HepG2 (cell line): ENCODE measurements around the gene RMI2. TPM values are rescaled to one million over a fixed set of nuclear protein-coding genes. Genes with fewer than 3 reads are reported as not detected.

Experiments used
- BRD4 ChIP-seq: sonication (generic); formaldehyde crosslinking; IDR thresholded peaks from 2 replicates; pipeline ENCODE4 v1.4.0; 2020; ENCODE audit warnings: missing genetic modification reagents
- HNRNPLL ChIP-seq: fragments of 200-400 bp; formaldehyde crosslinking; IDR thresholded peaks from 2 replicates; pipeline ENCODE4 v1.6.1; 2017; ENCODE audit warnings: mild to moderate bottlenecking, low read depth, low read length; ENCODE audit not compliant: poor library complexity, severe bottlenecking
- MNT ChIP-seq: fragments of 450-650 bp; IDR thresholded peaks from 2 replicates; pipeline ENCODE4 v1.6.1; 2016
- MZF1 ChIP-seq: sonication (generic); formaldehyde crosslinking; IDR thresholded peaks from 2 replicates; pipeline ENCODE4 v1.8.1; 2023; ENCODE audit warnings: mild to moderate bottlenecking, missing genetic modification reagents, borderline replicate concordance
- PBX3 ChIP-seq: sonication (generic); formaldehyde crosslinking; IDR thresholded peaks from 2 replicates; pipeline ENCODE4 v1.8.1; 2023; ENCODE audit warnings: missing genetic modification reagents, inconsistent platforms, borderline replicate concordance
- POGK ChIP-seq: sonication (generic); formaldehyde crosslinking; conservative IDR thresholded peaks from 2 replicates; pipeline ENCODE4 v1.8.0; 2022; ENCODE audit warnings: mild to moderate bottlenecking, moderate library complexity, missing genetic modification reagents
- TGIF2 ChIP-seq: IDR thresholded peaks from 2 replicates; pipeline ENCODE4 v1.6.1; 2016; ENCODE audit warnings: control low read depth, missing compliant biosample characterization
- THAP9 ChIP-seq: sonication (generic); formaldehyde crosslinking; IDR thresholded peaks from 2 replicates; pipeline ENCODE4; 2020; ENCODE audit warnings: missing genetic modification reagents, mild to moderate bottlenecking, borderline replicate concordance
- ZBTB46 ChIP-seq: sonication (generic); formaldehyde crosslinking; IDR thresholded peaks from 2 replicates; pipeline ENCODE4 v1.4.0; 2020; ENCODE audit warnings: mild to moderate bottlenecking, missing genetic modification reagents, borderline replicate concordance
- ZEB1 ChIP-seq: IDR thresholded peaks from 2 replicates; pipeline ENCODE4 v1.6.1; 2012; ENCODE audit warnings: mild to moderate bottlenecking, low read depth, inconsistent platforms; ENCODE audit not compliant: insufficient replicate concordance
- ZNF101 ChIP-seq: sonication (generic); formaldehyde crosslinking; IDR thresholded peaks from 2 replicates; pipeline ENCODE4 v1.4.0; 2020; ENCODE audit warnings: mild to moderate bottlenecking, low read depth, missing genetic modification reagents, borderline replicate concordance
- ZNF280B ChIP-seq: sonication (generic); formaldehyde crosslinking; IDR thresholded peaks from 2 replicates; pipeline ENCODE4 v1.5.0; 2020; ENCODE audit warnings: missing genetic modification reagents, mild to moderate bottlenecking, borderline replicate concordance
- ZNF333 ChIP-seq: sonication (generic); formaldehyde crosslinking; IDR thresholded peaks from 2 replicates; pipeline ENCODE4 v1.4.0; 2020; ENCODE audit warnings: mild to moderate bottlenecking, missing genetic modification reagents, borderline replicate concordance
- ZNF350 ChIP-seq: sonication (generic); formaldehyde crosslinking; IDR thresholded peaks from 2 replicates; pipeline ENCODE4 v1.4.0; 2020; ENCODE audit warnings: mild to moderate bottlenecking, low read depth, missing genetic modification reagents, borderline replicate concordance
- ZNF557 ChIP-seq: sonication (generic); formaldehyde crosslinking; IDR thresholded peaks from 2 replicates; pipeline ENCODE4 v1.4.0; 2020; ENCODE audit warnings: missing genetic modification reagents
- polyA plus RNA-seq, 8 experiments: library from polyadenylated mRNA; depleted of rRNA in 3 of 8; stranded (reverse) in 7 of 8; unstranded in 1 of 8; fragments of >200 nt; fragmentation: Illumina TruSeq in 4 of 8; extraction: Trizol in 4 of 8; gene quantifications; 2 replicates each; pipeline versions ENCODE4 v1.2.1 to v1.2.3, GENCODE V29; 2011 to 2016; ENCODE audit warnings: low read depth in 4 of 8, missing spikeins in 1 of 8, mixed read lengths in 1 of 8; ENCODE audit not compliant: insufficient read depth in 1 of 8
- total RNA-seq, 5 experiments: library from RNA; depleted of rRNA; stranded (reverse); fragments of >200 nt; fragmentation: Illumina TruSeq; extraction: Trizol; gene quantifications; 2 replicates each; pipeline ENCODE4 v1.2.3, GENCODE V29; 2016; ENCODE audit warnings: low read depth in 1 of 5

The RMI2 gene
- total and polyA plus RNA-seq, 2 of the 13 experiments (the other 11 are each of a cell fraction or from before 2014, with no cell fraction given): 24.5 to 55.7 TPM

- TF ChIP-seq POGK (CRISPR knock-in tag): no peak; the same call in 1 of the 2 replicates
- TF ChIP-seq TGIF2: 0 out of 2 replicates have a peak, but pooled peaks have one; percentile 74
- TF ChIP-seq HNRNPLL: peak; percentile 68
- TF ChIP-seq ZNF557 (CRISPR knock-in tag): no peak
- no peak for TF ChIP-seq MNT
- no peak for TF ChIP-seq PBX3 (CRISPR knock-in tag)
- 0 out of 2 replicates have a peak, but pooled peaks have one; percentile 4 for TF ChIP-seq ZNF333 (CRISPR knock-in tag)
- TF ChIP-seq MZF1 (CRISPR knock-in tag): 0 out of 2 replicates have a peak, but pooled peaks have one; percentile 61
- 0 out of 2 replicates have a peak, but pooled peaks have one; percentile 53 for TF ChIP-seq ZBTB46 (CRISPR knock-in tag)
- TF ChIP-seq BRD4 (CRISPR knock-in tag): peak; percentile 92; the same call in 1 of the 2 replicates
- peak; percentile 46; the same call in 1 of the 2 replicates for TF ChIP-seq ZNF350 (CRISPR knock-in tag)
- peak; percentile 58; the same call in 1 of the 2 replicates for TF ChIP-seq ZNF280B
- peak; percentile 5; the same call in 1 of the 2 replicates for TF ChIP-seq ZNF101 (CRISPR knock-in tag)
- no peak for TF ChIP-seq ZEB1
- peak; percentile 72; the same call in 1 of the 2 replicates for TF ChIP-seq THAP9 (CRISPR knock-in tag)
These were observed 47.6 kb upstream of the RMI2 start (continued) for GRCh38 chr16:11297492-11298142.
